RWPE2 (cell line): ENCODE data around the gene COL15A1.

Experiments
- ATAC-seq: fragments of 200-7000 bp; cut with Tn5 transposase; 3 replicates; pipeline ENCODE4 v1.9.1; 2021; ENCODE audit warnings: low read depth
- DNase-seq: peaks from one replicate; pipeline ENCODE4 v3.0.0-alpha.2; 2020; ENCODE audit warnings: low spot score
- H3K27ac ChIP-seq: fragments of 450-650 bp; 2 replicates; pipeline ENCODE4 v1.5.1; 2017; ENCODE audit warnings: mild to moderate bottlenecking; ENCODE audit not compliant: poor library complexity, severe bottlenecking
- H3K27me3 ChIP-seq: fragments of 250-450 bp; sonication (Bioruptor Pico); 2 replicates; pipeline ENCODE4 v1.5.1; 2021; ENCODE audit warnings: mild to moderate bottlenecking, moderate library complexity; ENCODE audit not compliant: insufficient read depth, poor library complexity, severe bottlenecking
- H3K36me3 ChIP-seq: fragments of 250-450 bp; sonication (Bioruptor Pico); 2 replicates; pipeline ENCODE4 v1.5.1; 2020; ENCODE audit warnings: low read depth, mild to moderate bottlenecking, moderate library complexity
- H3K4me1 ChIP-seq: fragments of 250-450 bp; sonication (Bioruptor Pico); 2 replicates; pipeline ENCODE4 v1.5.1; 2021; ENCODE audit warnings: mild to moderate bottlenecking, moderate library complexity; ENCODE audit not compliant: insufficient read depth, poor library complexity, severe bottlenecking
- H3K4me3 ChIP-seq: fragments of 250-450 bp; sonication (Bioruptor Pico); 2 replicates; pipeline ENCODE4 v1.5.1; 2021; ENCODE audit warnings: mild to moderate bottlenecking, moderate library complexity; ENCODE audit not compliant: severe bottlenecking
- H3K9me3 ChIP-seq: fragments of 250-450 bp; sonication (Bioruptor Pico); 2 replicates; pipeline ENCODE4 v1.5.1; 2021; ENCODE audit warnings: mild to moderate bottlenecking, moderate library complexity; ENCODE audit not compliant: severe bottlenecking
- CTCF ChIP-seq: fragments of 450-650 bp; IDR thresholded peaks from one replicate; pipeline ENCODE4 v1.5.1; 2017; ENCODE audit warnings: mild to moderate bottlenecking, moderate library complexity; ENCODE audit not compliant: poor library complexity, severe bottlenecking

The COL15A1 gene

GRCh38 chr9:99105152-99106043 lies 161.7 kb downstream of the COL15A1 start:
- 0 out of 2 replicates have a peak, but pooled peaks cover 2% of the 10 kb centered on the region for H3K36me3 ChIP-seq
- no peak for TF ChIP-seq CTCF
- DNase-seq (peak; percentile 76), ATAC-seq (peak; percentile 65)
- peak overlapping the region; percentile 66 for H3K4me3 ChIP-seq
- H3K27me3 ChIP-seq, result no peaks in the 10 kb centered on the region
- H3K9me3 ChIP-seq, result no peaks in the 10 kb centered on the region
- H3K27ac ChIP-seq, result peak overlapping the region; percentile 87
- H3K4me1 ChIP-seq, result peaks cover 17% of the 10 kb centered on the region

GRCh38 chr9:99106044-99106375 lies 162.3 kb downstream of the COL15A1 start:
- peak overlapping the region; percentile 66 for H3K4me3 ChIP-seq
- H3K36me3 ChIP-seq, result 0 out of 2 replicates have a peak, but pooled peaks cover 4% of the 10 kb centered on the region
- DNase-seq (no peak), ATAC-seq (no peak)
- peak overlapping the region; percentile 87 for H3K27ac ChIP-seq
- no peak for TF ChIP-seq CTCF
- H3K9me3 ChIP-seq, result no peaks in the 10 kb centered on the region
- peaks cover 17% of the 10 kb centered on the region for H3K4me1 ChIP-seq
- H3K27me3 ChIP-seq, result no peaks in the 10 kb centered on the region

GRCh38 chr9:99107421-99107820 lies 163.7 kb downstream of the COL15A1 start:
- TF ChIP-seq CTCF, result no peak
- ATAC-seq, result no peak
- no peak for DNase-seq
- Histone ChIP-seq H3K36me3 (0 out of 2 replicates have a peak, but pooled peaks cover 4% of the 10 kb centered on the region), H3K9me3 (no peaks in the 10 kb centered on the region), H3K27ac (no peak overlapping the region), H3K4me1 (peaks cover 17% of the 10 kb centered on the region), H3K27me3 (no peaks in the 10 kb centered on the region), H3K4me3 (no peak overlapping the region)

GRCh38 chr9:99108131-99108530 lies 164.4 kb downstream of the COL15A1 start:
- no peaks in the 10 kb centered on the region for H3K27me3 ChIP-seq
- no peak overlapping the region for H3K4me3 ChIP-seq
- ATAC-seq (no peak), DNase-seq (no peak)
- 0 out of 2 replicates have a peak, but pooled peaks cover 4% of the 10 kb centered on the region for H3K36me3 ChIP-seq
- peaks cover 12% of the 10 kb centered on the region for H3K4me1 ChIP-seq
- no peaks in the 10 kb centered on the region for H3K9me3 ChIP-seq
- TF ChIP-seq CTCF, result no peak
- H3K27ac ChIP-seq, result no peak overlapping the region

- Histone ChIP-seq H3K9me3 (no peaks in the 10 kb centered on the region), H3K4me1 (peaks cover 5% of the 10 kb centered on the region), H3K4me3 (no peak overlapping the region), H3K27ac (no peak overlapping the region), H3K27me3 (no peaks in the 10 kb centered on the region), H3K36me3 (0 out of 2 replicates have a peak, but pooled peaks cover 4% of the 10 kb centered on the region)
- DNase-seq (no peak), ATAC-seq (no peak)
- no peak for TF ChIP-seq CTCF
These were observed 165.8 kb downstream of the COL15A1 start for GRCh38 chr9:99109522-99109921.
